KMS-11 (cell line): ENCODE data around the gene B4GALT1.

Experiments used
- H2AFZ ChIP-seq: fragments of 200-600 bp; sonication (generic); 2 replicates; pipeline ENCODE4 v1.6.1; 2016; ENCODE audit warnings: antibody characterized with exemption, mixed run types, low read depth
- H3K27ac ChIP-seq: fragments of 200-600 bp; sonication (generic); 2 replicates; pipeline ENCODE4 v1.6.1; 2016; ENCODE audit warnings: mild to moderate bottlenecking, mixed run types
- H3K27me3 ChIP-seq: fragments of 200-600 bp; sonication (generic); 2 replicates; pipeline ENCODE4 v1.6.1; 2017; ENCODE audit warnings: mild to moderate bottlenecking, low read depth, mixed run types, moderate library complexity; ENCODE audit not compliant: insufficient read depth
- H3K36me3 ChIP-seq: fragments of 200-600 bp; sonication (generic); 2 replicates; pipeline ENCODE4 v1.6.1; 2017; ENCODE audit warnings: mild to moderate bottlenecking, mixed run types; ENCODE audit not compliant: insufficient read depth
- H3K4me1 ChIP-seq: fragments of 200-600 bp; sonication (generic); 2 replicates; pipeline ENCODE4 v1.6.1; 2016; ENCODE audit warnings: mild to moderate bottlenecking, low read depth, mixed run types; ENCODE audit not compliant: poor library complexity, severe bottlenecking
- H3K4me2 ChIP-seq: fragments of 200-600 bp; sonication (generic); 2 replicates; pipeline ENCODE4 v1.7.0; 2016; ENCODE audit warnings: mild to moderate bottlenecking, mixed run types
- H3K4me3 ChIP-seq: fragments of 200-600 bp; sonication (generic); IDR thresholded peaks from 2 replicates; pipeline ENCODE4 v1.6.1; 2017; ENCODE audit warnings: low read depth, low read length, mixed read lengths; ENCODE audit not compliant: insufficient read depth
- H3K79me2 ChIP-seq: fragments of 200-600 bp; sonication (generic); 2 replicates; pipeline ENCODE4 v1.6.1; 2016; ENCODE audit warnings: low read depth, mixed run types; ENCODE audit not compliant: insufficient read depth
- H3K9ac ChIP-seq: fragments of 200-600 bp; sonication (generic); 2 replicates; pipeline ENCODE4 v1.6.1; 2016; ENCODE audit warnings: mild to moderate bottlenecking, mixed run types
- H4K20me1 ChIP-seq: fragments of 200-600 bp; sonication (generic); 2 replicates; pipeline ENCODE4 v1.6.1; 2016; ENCODE audit warnings: mild to moderate bottlenecking, mixed run types; ENCODE audit not compliant: insufficient read depth
- TF ChIP-seq, protein P1 (sequence below): fragments of 200-600 bp; sonication (generic); conservative IDR thresholded peaks from 2 replicates; pipeline ENCODE4 v1.6.1; 2017; ENCODE audit warnings: low read depth, mild to moderate bottlenecking, antibody characterized with exemption, low read length, moderate library complexity, mixed read lengths

Gene B4GALT1

GRCh38 chr9:33153001-33153400 is 14.1 kb downstream of the B4GALT1 start:
- Histone ChIP-seq H3K27me3 (no peaks in the 10 kb centered on the region), H3K27ac (no peak overlapping the region), H3K4me1 (peaks cover 23% of the 10 kb centered on the region), H3K36me3 (no peaks in the 10 kb centered on the region), H3K79me2 (peaks cover 11% of the 10 kb centered on the region; the same call in 1 of the 2 replicates), H4K20me1 (no peaks in the 10 kb centered on the region; the same call in 1 of the 2 replicates), H2AFZ (no peak overlapping the region), H3K9ac (no peak overlapping the region), H3K4me2 (no peak overlapping the region), H3K4me3 (no peak overlapping the region)
- TF ChIP-seq, protein P1, sequence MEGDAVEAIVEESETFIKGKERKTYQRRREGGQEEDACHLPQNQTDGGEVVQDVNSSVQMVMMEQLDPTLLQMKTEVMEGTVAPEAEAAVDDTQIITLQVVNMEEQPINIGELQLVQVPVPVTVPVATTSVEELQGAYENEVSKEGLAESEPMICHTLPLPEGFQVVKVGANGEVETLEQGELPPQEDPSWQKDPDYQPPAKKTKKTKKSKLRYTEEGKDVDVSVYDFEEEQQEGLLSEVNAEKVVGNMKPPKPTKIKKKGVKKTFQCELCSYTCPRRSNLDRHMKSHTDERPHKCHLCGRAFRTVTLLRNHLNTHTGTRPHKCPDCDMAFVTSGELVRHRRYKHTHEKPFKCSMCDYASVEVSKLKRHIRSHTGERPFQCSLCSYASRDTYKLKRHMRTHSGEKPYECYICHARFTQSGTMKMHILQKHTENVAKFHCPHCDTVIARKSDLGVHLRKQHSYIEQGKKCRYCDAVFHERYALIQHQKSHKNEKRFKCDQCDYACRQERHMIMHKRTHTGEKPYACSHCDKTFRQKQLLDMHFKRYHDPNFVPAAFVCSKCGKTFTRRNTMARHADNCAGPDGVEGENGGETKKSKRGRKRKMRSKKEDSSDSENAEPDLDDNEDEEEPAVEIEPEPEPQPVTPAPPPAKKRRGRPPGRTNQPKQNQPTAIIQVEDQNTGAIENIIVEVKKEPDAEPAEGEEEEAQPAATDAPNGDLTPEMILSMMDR: no peak

DNA sequence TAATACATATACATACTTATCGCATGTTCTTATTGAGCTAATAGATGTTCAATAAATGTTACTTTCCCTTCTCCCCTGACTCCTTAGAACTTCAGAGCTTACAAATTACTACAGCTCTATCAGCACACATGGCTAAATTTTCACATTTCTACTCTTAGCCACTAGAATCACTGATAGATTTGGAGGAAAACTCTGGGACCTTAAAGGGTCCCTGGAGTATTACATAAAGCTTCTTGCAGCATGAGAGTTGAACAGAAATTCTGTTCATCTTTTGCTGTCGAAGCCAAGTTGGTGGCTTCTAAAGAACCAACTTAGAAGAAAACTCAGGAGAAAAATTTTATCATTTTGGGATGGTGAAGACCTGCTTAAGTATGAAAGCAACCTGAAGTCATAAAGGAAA is 15.5 kb downstream of the B4GALT1 start:
- Histone ChIP-seq H3K36me3 (no peaks in the 10 kb centered on the region), H4K20me1 (no peaks in the 10 kb centered on the region; the same call in 1 of the 2 replicates), H3K27me3 (no peaks in the 10 kb centered on the region), H2AFZ (no peak overlapping the region), H3K4me2 (no peak overlapping the region), H3K9ac (no peak overlapping the region), H3K4me3 (no peak overlapping the region), H3K27ac (no peak overlapping the region), H3K79me2 (peaks cover 8% of the 10 kb centered on the region; the same call in 1 of the 2 replicates), H3K4me1 (peaks cover 17% of the 10 kb centered on the region)
- TF ChIP-seq, protein P1: no peak

DNA sequence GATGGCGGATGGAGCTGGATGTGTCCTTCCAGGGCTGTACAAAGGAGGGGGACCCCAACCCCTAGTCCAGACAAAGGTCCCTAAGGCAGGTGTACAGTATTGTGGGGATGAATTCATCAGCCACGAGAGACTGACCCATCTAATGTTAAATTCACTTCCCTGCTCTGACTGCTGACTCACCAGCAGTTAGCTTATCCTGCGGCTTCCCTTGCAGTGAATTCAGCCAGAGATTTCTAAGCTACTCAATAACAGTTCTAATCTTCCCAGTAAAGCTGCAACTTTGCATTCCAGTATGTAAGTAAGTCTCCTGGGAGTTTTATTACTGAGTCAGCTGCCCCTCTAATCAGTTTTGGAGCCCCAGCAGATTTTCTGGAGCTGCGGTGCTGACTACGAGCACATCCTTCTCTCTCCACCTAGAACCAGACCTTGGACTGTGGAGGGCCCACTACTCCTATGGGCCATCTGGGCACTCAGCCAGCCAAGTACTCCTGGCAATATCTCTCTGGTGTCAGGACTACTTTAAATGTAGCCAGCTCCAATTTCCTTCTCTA is 16.1 kb downstream of the B4GALT1 start:
- Histone ChIP-seq H4K20me1 (no peaks in the 10 kb centered on the region; the same call in 1 of the 2 replicates), H3K27me3 (no peaks in the 10 kb centered on the region), H3K36me3 (no peaks in the 10 kb centered on the region), H2AFZ (no peak overlapping the region), H3K27ac (no peak overlapping the region), H3K4me3 (no peak overlapping the region), H3K79me2 (peaks cover 8% of the 10 kb centered on the region; the same call in 1 of the 2 replicates), H3K9ac (no peak overlapping the region), H3K4me1 (peaks cover 17% of the 10 kb centered on the region), H3K4me2 (no peak overlapping the region)
- TF ChIP-seq, protein P1: no peak

DNA sequence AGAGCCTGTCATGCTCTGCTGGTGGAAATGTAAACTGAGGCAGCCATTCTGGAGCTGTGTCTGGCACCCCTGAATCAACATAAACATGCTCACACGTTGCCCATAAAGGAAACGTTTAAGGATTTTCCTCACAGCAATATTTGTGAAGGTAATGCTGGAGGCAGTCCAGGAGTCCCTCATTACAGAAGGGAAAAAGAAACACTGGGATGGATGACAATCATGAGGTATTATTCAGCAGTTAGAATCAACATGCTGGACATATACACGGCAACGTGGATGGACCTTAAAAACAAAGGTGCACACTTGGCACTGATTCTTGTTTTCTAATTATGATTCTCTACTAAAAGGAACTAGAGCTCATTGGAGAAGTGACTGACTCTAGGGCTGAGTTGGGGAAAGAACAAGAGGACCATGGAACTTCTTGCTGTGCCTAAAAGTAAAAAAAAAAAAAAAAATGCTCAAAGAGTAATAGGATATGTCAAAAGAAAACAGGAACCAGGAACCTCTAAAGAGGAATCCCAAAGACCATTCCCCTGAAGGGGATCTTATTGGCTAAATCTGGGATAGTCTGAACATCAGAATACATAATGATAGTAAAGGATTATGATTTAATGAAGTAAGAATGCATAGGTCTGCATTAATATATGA is 18.6 kb downstream of the B4GALT1 start:
- Histone ChIP-seq H3K4me1 (peaks cover 12% of the 10 kb centered on the region), H3K4me3 (no peak overlapping the region), H3K27ac (no peak overlapping the region), H3K9ac (no peak overlapping the region), H2AFZ (no peak overlapping the region), H3K4me2 (no peak overlapping the region), H3K79me2 (peaks cover 8% of the 10 kb centered on the region; the same call in 1 of the 2 replicates), H4K20me1 (no peaks in the 10 kb centered on the region), H3K27me3 (no peaks in the 10 kb centered on the region), H3K36me3 (no peaks in the 10 kb centered on the region)
- TF ChIP-seq, protein P1: no peak
